ENCODE data around the gene RABAC1.
"Not testable (repeated sequence)": the region's sequence is repeated elsewhere in the genome, so short reads cannot be mapped to it uniquely, and the experiment has no call there.

RABAC1 gene

GRCh38 chr19:41944336-41944735, 14.8 kb downstream of the RABAC1 start:
- no peak for DNase-seq

- no peak for DNase-seq
Measured at GRCh38 chr19:41941410-41942202, 17.5 kb downstream of the RABAC1 start.

- no peak for DNase-seq
Measured at GRCh38 chr19:41940731-41941409, 18.3 kb downstream of the RABAC1 start.

- DNase-seq: no peak
Measured at GRCh38 chr19:41939861-41940730, 19.0 kb downstream of the RABAC1 start.

DNA sequence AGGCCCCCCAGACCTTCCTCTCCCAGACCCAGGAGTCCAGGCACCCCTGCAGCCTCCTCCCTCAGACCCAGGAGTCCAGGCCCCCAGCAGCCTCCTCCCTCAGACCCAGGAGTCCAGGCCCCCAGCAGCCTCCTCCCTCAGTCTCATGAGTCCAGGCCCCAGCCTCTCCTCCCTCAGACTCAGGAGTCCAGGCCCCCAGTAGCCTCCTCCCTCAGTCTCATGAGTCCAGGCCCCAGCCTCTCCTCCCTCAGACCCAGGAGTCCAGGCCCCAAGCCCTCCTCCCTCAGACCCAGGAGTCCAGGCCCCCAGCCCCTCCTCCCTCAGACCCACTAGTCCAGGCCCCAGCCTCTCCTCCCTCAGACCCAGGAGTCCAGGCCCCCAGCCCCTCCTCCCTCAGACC, 19.9 kb downstream of the RABAC1 start:
- DNase-seq: not testable (repeated sequence)

GRCh38 chr19:41937525-41938468, 21.3 kb downstream of the RABAC1 start:
- no peak for DNase-seq

- no peak for DNase-seq
Measured at GRCh38 chr19:41936961-41937360, 22.2 kb downstream of the RABAC1 start.

DNA sequence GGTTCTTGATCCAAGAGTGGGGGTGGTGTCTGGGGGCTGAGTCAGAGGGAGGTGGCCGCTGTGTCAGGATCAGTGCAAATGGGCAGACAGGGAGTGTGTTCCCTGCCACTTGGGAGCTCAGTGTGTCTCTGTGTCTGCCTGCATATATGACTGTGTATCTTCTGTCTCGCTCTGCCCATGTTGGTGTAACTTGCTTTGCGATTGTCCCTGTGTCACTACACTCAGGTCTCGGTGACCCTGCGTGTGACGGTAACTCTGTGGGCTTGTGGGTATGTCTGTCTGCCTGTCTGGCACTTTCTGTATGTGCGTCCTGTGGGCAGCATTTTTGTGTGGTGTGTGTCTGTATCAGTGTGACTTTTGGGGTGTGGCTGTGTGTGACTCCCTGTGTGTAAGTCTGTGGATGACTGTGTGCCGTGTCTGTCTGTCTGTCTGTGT, 22.7 kb downstream of the RABAC1 start:
- DNase-seq: peak; percentile 32

- DNase-seq: no peak
Measured at GRCh38 chr19:41935760-41936415, 23.2 kb downstream of the RABAC1 start.

DNA sequence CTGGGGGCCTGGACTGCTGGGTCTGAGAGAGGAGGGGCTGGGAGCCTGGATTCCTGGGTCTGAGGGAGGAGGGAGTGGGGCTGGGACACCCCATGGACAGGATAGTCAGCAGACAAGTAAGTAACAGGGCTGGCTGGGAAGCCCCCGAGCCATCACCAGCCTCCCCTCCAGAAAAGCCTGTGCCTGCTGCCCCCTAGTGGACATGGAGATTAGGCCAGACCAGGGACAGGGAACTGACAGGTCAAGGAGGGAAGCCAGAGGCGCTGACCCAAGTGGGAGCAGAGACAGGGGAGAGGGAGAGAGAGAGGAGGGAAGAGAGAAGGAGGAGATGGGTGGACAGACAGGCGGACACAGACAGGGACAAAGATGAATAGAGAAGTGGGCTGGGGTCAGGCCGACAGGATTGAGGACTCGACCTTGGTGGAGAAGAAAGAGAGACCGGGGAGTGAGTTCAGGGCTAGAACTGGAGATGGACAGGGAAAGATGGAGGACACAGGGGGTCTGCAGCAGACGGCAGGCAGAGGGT, 24.2 kb downstream of the RABAC1 start:
- peak; percentile 54 for DNase-seq

GRCh38 chr19:41933693-41934426, 25.3 kb downstream of the RABAC1 start:
- no peak for DNase-seq

DNA sequence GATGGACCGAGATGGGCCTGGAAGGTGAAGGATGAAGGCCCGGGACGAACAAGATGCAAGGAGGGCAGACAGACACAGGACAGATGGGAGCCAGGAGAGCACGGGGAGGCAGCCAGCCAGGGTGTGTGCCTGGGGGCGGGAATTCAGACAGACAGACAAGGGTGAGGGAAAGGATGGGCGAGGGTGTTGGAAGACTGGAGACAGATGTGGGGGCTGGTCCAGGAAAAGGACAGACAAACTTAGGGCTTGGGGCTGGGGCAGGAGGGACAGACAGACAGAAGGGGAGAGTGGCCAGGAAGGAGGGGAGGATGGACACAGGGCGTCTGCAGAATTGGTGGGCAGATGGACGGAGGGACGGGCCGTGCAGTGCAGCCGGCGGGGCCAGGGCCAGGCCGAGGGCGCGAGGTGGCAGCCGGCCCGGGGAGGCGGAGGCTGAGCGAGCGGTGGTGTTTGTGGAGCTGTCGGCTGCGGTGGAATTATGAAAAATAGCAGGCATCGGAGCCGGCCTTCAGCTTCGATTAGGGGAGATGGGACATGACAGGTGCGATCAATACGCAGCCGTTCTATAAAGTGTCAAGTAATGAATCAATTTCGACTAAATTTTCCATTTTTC, 26.3 kb downstream of the RABAC1 start:
- no peak for DNase-seq

DNA sequence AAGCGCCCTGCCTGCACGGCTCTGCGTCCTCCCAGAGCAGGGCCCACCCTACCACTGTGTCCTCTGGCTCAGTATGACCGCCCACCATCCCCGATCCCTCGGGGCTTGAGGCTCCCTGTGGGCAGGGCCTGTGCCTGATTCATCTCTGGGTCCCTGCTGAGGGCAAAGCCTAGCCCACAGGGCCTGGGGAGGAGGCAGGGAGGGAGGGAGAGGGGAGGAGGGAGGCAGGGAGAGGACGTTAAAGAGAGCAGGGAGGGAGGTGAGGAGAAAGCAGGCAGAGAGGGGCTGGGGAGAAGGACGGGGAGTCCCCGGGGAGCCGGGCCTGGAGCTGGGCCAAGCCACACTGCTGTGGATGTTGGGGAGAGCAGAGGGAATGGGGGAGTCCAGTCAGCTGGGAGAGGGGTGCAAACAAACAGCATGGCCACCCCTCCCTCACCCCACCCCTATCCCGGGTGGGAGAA, 26.8 kb downstream of the RABAC1 start:
- DNase-seq: no peak

DNA sequence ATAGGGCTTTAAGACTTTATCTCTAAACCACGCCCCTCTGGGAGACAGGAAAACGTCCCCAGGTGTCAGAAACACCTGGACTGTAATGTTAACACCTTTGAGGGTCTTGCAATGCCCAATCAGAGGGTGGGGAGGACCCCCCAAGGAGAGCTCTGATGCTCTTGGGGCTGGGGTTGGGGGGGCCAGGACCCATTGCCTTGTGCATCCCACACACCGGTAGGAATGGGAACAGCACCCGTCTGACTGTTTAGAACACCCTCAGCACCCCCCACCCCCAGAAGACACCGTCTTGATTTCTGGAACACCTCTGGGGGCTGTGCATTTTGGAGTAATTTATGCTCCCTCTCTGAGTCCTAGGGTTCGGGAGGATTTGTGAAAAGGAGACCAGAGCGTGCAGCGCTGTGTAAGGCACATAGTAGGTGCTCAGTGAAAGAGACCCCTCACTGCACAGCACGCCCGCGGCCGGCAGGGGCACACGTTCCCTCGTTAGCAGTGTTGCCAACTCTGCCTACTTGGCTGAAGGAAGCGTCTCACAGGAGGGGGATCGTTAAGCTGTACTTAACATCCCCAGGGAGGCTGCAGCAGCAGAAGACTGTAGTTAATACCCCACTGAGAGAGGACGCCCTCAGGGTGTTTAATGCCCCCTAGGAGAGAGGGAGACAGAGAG, 28.1 kb downstream of the RABAC1 start:
- DNase-seq: no peak

- DNase-seq: no peak
Measured at GRCh38 chr19:41930322-41930722, 28.8 kb downstream of the RABAC1 start.

DNA sequence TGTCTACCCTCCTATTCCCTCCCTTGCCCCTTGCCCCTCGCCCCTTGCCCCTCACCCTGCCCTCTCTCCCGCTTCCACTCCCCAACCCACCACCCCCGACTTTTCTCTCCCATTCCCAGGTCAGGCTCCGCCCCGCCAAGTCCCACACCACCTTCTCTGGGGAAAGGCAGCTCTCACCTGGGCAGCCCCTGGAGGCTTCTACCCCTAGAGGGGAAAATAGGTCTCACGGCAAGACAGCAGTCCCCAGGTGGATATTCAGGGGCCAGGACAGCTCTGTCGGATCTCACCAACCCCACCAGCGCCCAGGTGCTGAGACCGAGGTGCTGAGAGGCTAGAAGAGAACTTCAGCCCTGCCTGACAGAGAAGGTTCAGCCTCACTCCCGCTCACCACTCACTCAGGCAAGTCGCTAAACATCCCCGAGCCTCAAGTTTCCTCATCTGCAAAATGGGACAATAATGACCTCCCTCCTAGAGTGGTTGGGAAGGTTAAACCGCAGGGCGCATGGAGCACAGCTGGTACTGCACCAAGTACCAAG, 29.5 kb downstream of the RABAC1 start:
- no peak for DNase-seq

DNA sequence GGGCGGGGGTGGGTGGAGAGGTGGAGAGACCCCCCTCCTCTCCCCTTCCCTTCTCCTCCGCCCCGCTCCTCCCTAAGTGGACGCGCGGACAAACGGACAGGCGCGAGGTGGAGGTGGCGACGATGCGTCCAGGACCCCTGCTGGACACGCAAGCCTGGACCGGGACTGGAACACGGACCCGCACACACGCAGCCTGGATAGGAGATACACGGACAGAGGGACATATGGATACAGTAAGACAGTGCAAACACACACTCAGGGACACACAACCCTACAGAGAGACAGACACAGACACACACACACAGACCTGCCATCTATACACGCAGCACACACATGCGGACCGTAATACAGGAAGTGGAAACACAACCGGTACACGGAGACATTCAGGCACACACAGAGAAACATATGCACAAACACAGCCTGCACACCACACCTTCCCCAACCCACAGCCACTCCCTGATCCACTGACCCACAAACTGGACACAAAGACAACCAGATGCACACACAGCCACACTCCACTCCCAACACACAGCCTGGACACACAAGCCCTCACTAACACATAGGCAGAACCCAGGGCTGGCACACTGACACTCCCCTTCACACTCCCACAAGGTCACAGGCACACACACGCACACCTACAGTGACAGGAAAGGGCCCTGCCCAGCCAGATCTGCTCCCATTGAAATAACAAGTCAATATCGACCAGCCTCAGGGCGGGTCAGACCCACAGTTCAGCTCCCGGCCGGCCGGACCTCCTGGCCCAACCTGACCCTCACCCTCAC, 30.2 kb downstream of the RABAC1 start:
- no peak for DNase-seq

- DNase-seq: no peak
Measured at GRCh38 chr19:41928221-41928683, 30.9 kb downstream of the RABAC1 start, which contains the start of gene ERFL. Gene ERFL, minus strand, starts transcription at chr19:41928449. Its CDS starts 15,530 bp downstream, at chr19:41912919.

All from fibroblast of skin of back (primary cell).